Smooth muscle cell (in vitro differentiated cells): ENCODE results near the gene NTN5. TPM values are rescaled to one million over a fixed set of nuclear protein-coding genes. Genes with fewer than 3 reads are reported as not detected.

Experiments used
- DNase-seq: peaks from one replicate; lab custom pipeline; 2025; ENCODE audit not compliant: unreplicated experiment; lab: John Stamatoyannopoulos, UW
- H2AFZ ChIP-seq: fragments of 200-600 bp; sonication (generic); 2 replicates; pipeline ENCODE4 v1.6.0; 2016; ENCODE audit warnings: antibody characterized with exemption, low read depth, mild to moderate bottlenecking
- H3F3A ChIP-seq: fragments of 200-600 bp; sonication (generic); 2 replicates; pipeline ENCODE4 v1.6.0; 2017; ENCODE audit warnings: antibody characterized with exemption, low read depth
- H3K27ac ChIP-seq: fragments of 200-600 bp; sonication (generic); 2 replicates; pipeline ENCODE4 v1.5.1; 2016; ENCODE audit warnings: low read depth, mild to moderate bottlenecking
- H3K27me3 ChIP-seq: fragments of 200-600 bp; sonication (generic); 2 replicates; pipeline ENCODE4 v1.6.1; 2016; ENCODE audit warnings: low read depth, mild to moderate bottlenecking
- H3K36me3 ChIP-seq: fragments of 200-600 bp; sonication (generic); 2 replicates; pipeline ENCODE4 v1.5.1; 2016; ENCODE audit warnings: low read depth
- H3K4me1 ChIP-seq: fragments of 200-600 bp; sonication (generic); 2 replicates; pipeline ENCODE4 v1.5.1; 2016; ENCODE audit warnings: low read depth
- H3K4me2 ChIP-seq: fragments of 200-600 bp; sonication (generic); 2 replicates; pipeline ENCODE4 v1.6.0; 2016; ENCODE audit warnings: mild to moderate bottlenecking
- H3K4me3 ChIP-seq: fragments of 200-600 bp; sonication (generic); 2 replicates; pipeline ENCODE4 v1.5.1; 2016; ENCODE audit warnings: mild to moderate bottlenecking
- H3K79me2 ChIP-seq: fragments of 200-600 bp; sonication (generic); 2 replicates; pipeline ENCODE4 v1.6.0; 2016; ENCODE audit warnings: low read depth, mild to moderate bottlenecking
- H3K9ac ChIP-seq: fragments of 200-600 bp; sonication (generic); 2 replicates; pipeline ENCODE4 v1.6.0; 2016; ENCODE audit warnings: low read depth
- H3K9me3 ChIP-seq: fragments of 200-600 bp; sonication (generic); replicated peaks from 2 replicates; pipeline ENCODE4 v1.5.1; 2016; ENCODE audit warnings: low read depth
- H4K20me1 ChIP-seq: fragments of 200-600 bp; sonication (generic); 2 replicates; pipeline ENCODE4 v1.6.0; 2016; ENCODE audit warnings: low read depth
- CTCF ChIP-seq: fragments of 200-600 bp; sonication (generic); IDR thresholded peaks from 2 replicates; pipeline ENCODE4 v1.5.1; 2017; ENCODE audit warnings: borderline replicate concordance, mild to moderate bottlenecking, antibody characterized with exemption; ENCODE audit not compliant: insufficient read depth, poor library complexity, severe bottlenecking
- WGBS: methylation state at CpG from one replicate; pipeline ENCODE4 v1.1.7; 2016; ENCODE audit warnings: low lambda C conversion rate; 5-methylcytosine and 5-hydroxymethylcytosine counted together
- polyA plus RNA-seq: library from polyadenylated mRNA; unstranded; fragments of >200 nt; fragmentation: Nextera tagmentation; extraction: Ambion mirVana; gene quantifications from 2 replicates; pipeline ENCODE4 v1.2.1, GENCODE V29; 2016
- total RNA-seq: library from RNA; depleted of rRNA; stranded (reverse); fragments of >200 nt; gene quantifications from 2 replicates; pipeline ENCODE4 v1.2.3, GENCODE V29; 2014

Gene NTN5
- total and polyA plus RNA-seq, 2 experiments from 2014 or later, result 0.22 TPM; not detected in 1

- Histone ChIP-seq H3K4me2 (no peak overlapping the region), H3K9ac (no peak overlapping the region), H3K4me3 (no peak overlapping the region), H3K79me2 (no peaks in the 10 kb centered on the region), H3F3A (no peaks in the 10 kb centered on the region), H3K36me3 (no peaks in the 10 kb centered on the region), H3K9me3 (no peaks in the 10 kb centered on the region), H4K20me1 (no peaks in the 10 kb centered on the region), H3K4me1 (peaks cover 23% of the 10 kb centered on the region), H2AFZ (no peak overlapping the region), H3K27me3 (no peaks in the 10 kb centered on the region), H3K27ac (no peak overlapping the region)
- DNase-seq, result no peak
- 96% methylated on average over 29 of the region's 34 CpGs for WGBS
- no peak for TF ChIP-seq CTCF
These were observed 44.1 kb downstream of the NTN5 start for GRCh38 chr19:48628486-48629296.

GRCh38 chr19:48627865-48628314 lies 44.9 kb downstream of the NTN5 start:
- Histone ChIP-seq H4K20me1 (no peaks in the 10 kb centered on the region), H3K27ac (no peak overlapping the region), H3K9me3 (no peaks in the 10 kb centered on the region), H2AFZ (no peak overlapping the region), H3K27me3 (no peaks in the 10 kb centered on the region), H3K79me2 (no peaks in the 10 kb centered on the region), H3K4me1 (peaks cover 29% of the 10 kb centered on the region), H3K9ac (no peak overlapping the region), H3K4me3 (no peak overlapping the region), H3K36me3 (no peaks in the 10 kb centered on the region), H3K4me2 (no peak overlapping the region), H3F3A (no peaks in the 10 kb centered on the region)
- TF ChIP-seq CTCF, result no peak
- DNase-seq, result no peak
- 95% methylated on average over 17 of the region's 17 CpGs for WGBS

- peaks cover 29% of the 10 kb centered on the region for H3K4me1 ChIP-seq
- no peak overlapping the region for H2AFZ ChIP-seq
- H3K79me2 ChIP-seq, result no peaks in the 10 kb centered on the region
- H3K27ac ChIP-seq, result no peak overlapping the region
- H3K36me3 ChIP-seq, result no peaks in the 10 kb centered on the region
- no peaks in the 10 kb centered on the region for H3F3A ChIP-seq
- no peak for TF ChIP-seq CTCF
- H4K20me1 ChIP-seq, result no peaks in the 10 kb centered on the region
- no peaks in the 10 kb centered on the region for H3K27me3 ChIP-seq
- 91% methylated on average over 6 of the region's 6 CpGs for WGBS
- H3K4me2 ChIP-seq, result no peak overlapping the region
- H3K4me3 ChIP-seq, result no peak overlapping the region
- no peak for DNase-seq
- no peaks in the 10 kb centered on the region for H3K9me3 ChIP-seq
- H3K9ac ChIP-seq, result no peak overlapping the region
These were observed 45.5 kb downstream of the NTN5 start for GRCh38 chr19:48627201-48627864.
